Chondrocyte (in vitro differentiated cells): Measurements from ENCODE around the gene CECR2. TPM values are rescaled to one million over a fixed set of nuclear protein-coding genes. Genes with fewer than 3 reads are reported as not detected.

Experiments used
- DNase-seq: peaks from one replicate; pipeline ENCODE4 v3.0.0; 2021; ENCODE audit warnings: mixed read lengths, low spot score
- H3K27ac Mint-ChIP-seq: one replicate; pipeline ENCODE4 v1.8.0; 2021; ENCODE audit warnings: mild to moderate bottlenecking, moderate library complexity, mixed read lengths; ENCODE audit not compliant: unreplicated experiment
- H3K27me3 Mint-ChIP-seq: 2 replicates; pipeline ENCODE4 v1.8.0; 2021; ENCODE audit warnings: low read depth, mixed read lengths
- H3K36me3 Mint-ChIP-seq: 2 replicates; pipeline ENCODE4 v1.8.0; 2021; ENCODE audit warnings: low read depth, mixed read lengths
- H3K4me1 Mint-ChIP-seq: 2 replicates; pipeline ENCODE4 v1.8.0; 2021; ENCODE audit warnings: low read depth, mild to moderate bottlenecking, mixed read lengths
- H3K4me3 Mint-ChIP-seq: one replicate; pipeline ENCODE4 v1.8.0; 2021; ENCODE audit warnings: mild to moderate bottlenecking, moderate library complexity, mixed read lengths; ENCODE audit not compliant: unreplicated experiment
- H3K9me3 Mint-ChIP-seq: 2 replicates; pipeline ENCODE4 v1.8.0; 2021; ENCODE audit warnings: low read depth, mixed read lengths
- total RNA-seq: library from RNA; stranded (reverse); gene quantifications from 3 replicates; pipeline ENCODE4 v1.2.1, GENCODE V29; 2021
- TF ChIP-seq, protein P1 (sequence below): fragments of 200-600 bp; sonication (generic); IDR thresholded peaks from 2 replicates; pipeline ENCODE4 v1.5.0; 2021; ENCODE audit warnings: antibody characterized with exemption, mild to moderate bottlenecking, moderate library complexity

CECR2 gene
- total RNA-seq, 1 donor from 2014 or later: 0.20 TPM

DNA sequence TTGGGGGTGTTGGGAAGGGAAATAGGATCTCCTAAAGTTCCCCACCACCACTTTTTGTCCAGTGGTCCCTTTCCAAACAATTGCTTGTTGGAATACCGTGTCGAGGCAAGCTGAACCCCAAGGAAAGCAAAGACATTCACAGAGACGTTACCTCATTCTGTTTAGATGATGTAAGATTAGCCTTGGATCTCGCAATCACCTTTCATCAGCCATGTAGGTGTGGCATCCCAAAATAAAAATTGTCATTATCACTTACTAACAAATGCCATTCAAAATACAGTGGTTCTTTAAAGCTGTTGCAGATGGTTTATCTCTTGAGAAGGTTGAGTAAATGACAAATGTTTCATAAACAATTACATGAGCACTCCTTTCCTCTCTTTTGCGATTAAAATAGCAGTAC lies 107.6 kb downstream of the CECR2 start:
- no peak for DNase-seq
- TF ChIP-seq, protein P1, sequence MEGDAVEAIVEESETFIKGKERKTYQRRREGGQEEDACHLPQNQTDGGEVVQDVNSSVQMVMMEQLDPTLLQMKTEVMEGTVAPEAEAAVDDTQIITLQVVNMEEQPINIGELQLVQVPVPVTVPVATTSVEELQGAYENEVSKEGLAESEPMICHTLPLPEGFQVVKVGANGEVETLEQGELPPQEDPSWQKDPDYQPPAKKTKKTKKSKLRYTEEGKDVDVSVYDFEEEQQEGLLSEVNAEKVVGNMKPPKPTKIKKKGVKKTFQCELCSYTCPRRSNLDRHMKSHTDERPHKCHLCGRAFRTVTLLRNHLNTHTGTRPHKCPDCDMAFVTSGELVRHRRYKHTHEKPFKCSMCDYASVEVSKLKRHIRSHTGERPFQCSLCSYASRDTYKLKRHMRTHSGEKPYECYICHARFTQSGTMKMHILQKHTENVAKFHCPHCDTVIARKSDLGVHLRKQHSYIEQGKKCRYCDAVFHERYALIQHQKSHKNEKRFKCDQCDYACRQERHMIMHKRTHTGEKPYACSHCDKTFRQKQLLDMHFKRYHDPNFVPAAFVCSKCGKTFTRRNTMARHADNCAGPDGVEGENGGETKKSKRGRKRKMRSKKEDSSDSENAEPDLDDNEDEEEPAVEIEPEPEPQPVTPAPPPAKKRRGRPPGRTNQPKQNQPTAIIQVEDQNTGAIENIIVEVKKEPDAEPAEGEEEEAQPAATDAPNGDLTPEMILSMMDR: no peak
- Mint-ChIP-seq H3K36me3 (no peaks in the 10 kb centered on the region), H3K27ac (no peak overlapping the region), H3K9me3 (no peaks in the 10 kb centered on the region), H3K4me3 (no peak overlapping the region), H3K4me1 (no peaks in the 10 kb centered on the region), H3K27me3 (peaks cover 2% of the 10 kb centered on the region)

DNA sequence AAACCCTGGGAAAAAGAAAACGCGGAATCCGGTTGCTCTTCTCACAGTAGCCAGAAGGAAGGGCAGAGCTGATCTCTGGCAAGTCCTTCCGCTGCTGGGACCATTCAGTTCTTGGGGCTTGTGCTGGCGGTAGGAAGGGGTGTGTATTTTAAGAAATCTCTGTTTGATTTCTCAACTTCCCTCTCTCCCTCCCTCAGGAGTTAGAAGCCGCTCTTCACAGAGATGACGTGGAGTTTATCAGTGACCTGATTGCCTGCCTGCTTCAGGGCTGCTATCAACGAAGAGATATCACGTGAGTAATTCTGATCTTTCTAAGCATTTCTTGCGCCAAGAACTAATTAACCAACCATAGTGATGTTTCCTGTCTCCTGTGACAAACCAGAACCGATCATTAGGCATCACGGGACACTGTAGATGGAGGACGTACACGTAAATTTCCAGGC lies 108.2 kb downstream of the CECR2 start:
- Mint-ChIP-seq H3K27me3 (peaks cover 2% of the 10 kb centered on the region), H3K4me3 (no peak overlapping the region), H3K27ac (no peak overlapping the region), H3K36me3 (no peaks in the 10 kb centered on the region), H3K4me1 (no peaks in the 10 kb centered on the region), H3K9me3 (no peaks in the 10 kb centered on the region)
- no peak for DNase-seq
- TF ChIP-seq, protein P1: no peak

- Mint-ChIP-seq H3K27ac (no peak overlapping the region), H3K27me3 (no peaks in the 10 kb centered on the region), H3K4me3 (no peak overlapping the region), H3K4me1 (no peaks in the 10 kb centered on the region), H3K9me3 (no peaks in the 10 kb centered on the region), H3K36me3 (no peaks in the 10 kb centered on the region)
- TF ChIP-seq, protein P1: no peak
- no peak for DNase-seq
Observed at GRCh38 chr22:17479135-17479534, 109.9 kb downstream of the CECR2 start.

DNA sequence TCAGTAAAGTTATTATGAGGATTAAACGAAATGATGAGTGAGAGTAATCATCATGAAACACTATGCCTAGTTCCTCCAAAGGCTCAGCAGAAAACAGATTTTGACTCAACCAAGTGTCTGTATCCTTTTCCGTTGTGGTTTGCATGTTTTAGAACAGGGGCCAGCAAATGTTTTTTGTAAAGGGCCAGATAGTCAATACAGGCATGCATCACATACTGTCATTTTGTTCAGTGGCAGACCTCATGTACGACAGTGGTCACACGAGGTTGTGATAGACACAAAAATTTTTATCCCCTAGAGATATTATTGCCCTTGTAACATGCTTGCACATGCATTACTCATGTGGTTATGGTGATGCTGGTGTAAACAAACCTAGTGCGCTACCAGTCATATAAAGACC lies 112.2 kb downstream of the CECR2 start:
- H3K9me3 Mint-ChIP-seq: no peaks in the 10 kb centered on the region
- no peak overlapping the region for H3K27ac Mint-ChIP-seq
- H3K4me1 Mint-ChIP-seq: no peaks in the 10 kb centered on the region
- H3K27me3 Mint-ChIP-seq: no peaks in the 10 kb centered on the region
- no peaks in the 10 kb centered on the region for H3K36me3 Mint-ChIP-seq
- TF ChIP-seq, protein P1: no peak
- DNase-seq: no peak
- H3K4me3 Mint-ChIP-seq: no peak overlapping the region

DNA sequence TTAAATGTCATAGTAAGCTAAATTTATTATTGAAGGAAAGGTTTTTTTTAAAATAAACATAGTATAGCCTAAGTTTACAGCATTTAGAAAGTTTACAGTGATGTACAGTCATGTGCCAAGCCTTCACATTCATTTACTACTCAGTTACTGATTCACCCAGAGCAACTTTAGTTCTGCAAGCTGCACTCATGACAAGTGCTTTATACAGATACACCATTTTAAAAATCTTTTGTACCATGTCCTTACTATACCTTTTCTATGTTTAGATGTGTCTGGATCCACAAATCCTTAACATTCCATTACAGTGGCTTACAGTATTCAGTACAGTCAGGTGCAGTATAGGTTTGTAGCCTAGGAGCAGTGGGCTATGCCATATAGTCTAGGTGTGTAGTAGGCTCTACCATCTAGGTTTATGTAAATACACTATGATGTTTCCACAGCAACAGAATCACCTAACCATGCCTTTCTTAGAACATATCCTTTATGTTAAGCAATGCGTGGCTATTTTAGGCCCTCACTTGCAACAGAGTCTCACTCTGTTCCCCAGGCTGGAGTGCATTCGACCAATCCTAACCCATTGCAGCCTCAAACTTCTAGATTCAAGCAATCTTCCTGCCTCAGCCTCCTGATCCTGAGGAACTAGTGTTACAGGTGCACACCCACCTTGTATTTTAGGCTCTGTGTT lies 114.6 kb downstream of the CECR2 start:
- Mint-ChIP-seq H3K4me3 (no peak overlapping the region), H3K36me3 (no peaks in the 10 kb centered on the region)

More for the DNA sequence above, 114.6 kb downstream of the CECR2 start:
- no peaks in the 10 kb centered on the region for H3K9me3 Mint-ChIP-seq
- H3K27ac Mint-ChIP-seq: no peak overlapping the region
- no peaks in the 10 kb centered on the region for H3K27me3 Mint-ChIP-seq
- TF ChIP-seq, protein P1: no peak
- no peaks in the 10 kb centered on the region for H3K4me1 Mint-ChIP-seq
- no peak for DNase-seq
